K562 (cell line): ENCODE results near the gene GRK1. TPM values are rescaled to one million over a fixed set of nuclear protein-coding genes. Genes with fewer than 3 reads are reported as not detected.

ENCODE experiments used
- ATAC-seq: fragments of 200-7000 bp; cut with Tn5 transposase; 3 replicates; pipeline ENCODE4 v1.9.1; 2020; ENCODE audit warnings: moderate library complexity
- BruUV-seq: library from RNA; stranded (reverse); fragments of 400-500 nt; replicated peaks from 2 replicates; lab custom pipeline; 2021; lab: Mats Ljungman, UMichigan
- CTCF ChIA-PET: fragments of 300-600 bp; formaldehyde crosslinking; extraction: SDS; loops from one replicate; lab custom pipeline; 2021; ENCODE audit warnings: low intra/inter-chr PET ratio; lab: Yijun Ruan, JAX
- POLR2A ChIA-PET: fragments of 300-600, 350-650 bp; sonication (Branson Sonifier 250); formaldehyde crosslinking; extraction: SDS; loops from one replicate; lab custom pipeline; 2021; ENCODE audit warnings: antibody characterized with exemption, inconsistent platforms; lab: Yijun Ruan, JAX
- DNase-seq, 4 experiments: peaks; one replicate each; pipeline versions ENCODE4 v3.0.0 to v3.0.0-alpha.2; 2011 to 2018; ENCODE audit warnings: low spot score in 3 of 4, mixed read lengths in 3 of 4; ENCODE audit errors: extremely low read depth in 1 of 4
- FAIRE-seq: peaks from 2 replicates; lab custom pipeline; 2011; peaks lifted over from hg19 to GRCh38; lab: Jason Lieb, UNC
- H2AFZ ChIP-seq: 2 replicates; pipeline ENCODE4 v1.6.0; 2011; ENCODE audit warnings: low read depth, low read length, control low read depth, inconsistent platforms
- H3K27ac ChIP-seq: fragments of 200-600 bp; 3 replicates; pipeline ENCODE4 v1.8.0; 2011; ENCODE audit warnings: low read depth, mild to moderate bottlenecking, control low read depth, inconsistent platforms, low read length, moderate library complexity, mixed read lengths; ENCODE audit errors: extremely low read depth
- H3K27me3 ChIP-seq, 2 experiments: fragments of 300-600 bp in 1 of 2; 2 replicates in 1 of 2; 3 replicates in 1 of 2; pipeline versions ENCODE4 v1.6.0 to v1.8.0; 2011; ENCODE audit warnings: inconsistent platforms in 2 of 2, low read length in 2 of 2, mild to moderate bottlenecking in 1 of 2, mixed read lengths in 1 of 2, moderate library complexity in 1 of 2; ENCODE audit not compliant: control insufficient read depth in 2 of 2, insufficient read depth in 2 of 2
- H3K36me3 ChIP-seq: fragments of 300-600 bp; 3 replicates; pipeline ENCODE4 v1.8.0; 2011; ENCODE audit warnings: mild to moderate bottlenecking, low read length, inconsistent platforms; ENCODE audit not compliant: control insufficient read depth, insufficient read depth
- H3K4me1 ChIP-seq, 2 experiments: fragments of 200-600 bp in 1 of 2; replicated peaks in 1 of 2; 2 replicates in 1 of 2; 3 replicates in 1 of 2; pipeline versions ENCODE4 v1.5.1 to v1.8.0; 2011; ENCODE audit warnings: inconsistent platforms in 2 of 2, low read length in 2 of 2, mild to moderate bottlenecking in 1 of 2, mixed read lengths in 1 of 2, moderate library complexity in 1 of 2; ENCODE audit not compliant: control insufficient read depth in 2 of 2, insufficient read depth in 2 of 2
- H3K4me2 ChIP-seq: 2 replicates; pipeline ENCODE4 v1.6.1; 2011; ENCODE audit warnings: low read length, control low read depth, inconsistent platforms, mixed read lengths; ENCODE audit not compliant: insufficient read depth
- H3K4me3 ChIP-seq: fragments of 200-600 bp; sonication (generic), shearing (Covaris generic); 2 replicates; pipeline ENCODE4 v1.5.1; 2016; ENCODE audit warnings: control low read depth, inconsistent platforms
- H3K79me2 ChIP-seq: fragments of 200-600 bp; 3 replicates; pipeline ENCODE4 v1.8.0; 2011; ENCODE audit warnings: low read length, inconsistent platforms; ENCODE audit not compliant: control insufficient read depth, insufficient read depth
- H3K9ac ChIP-seq, 2 experiments: 2 replicates each; pipeline versions ENCODE4 v1.6.0 to v1.6.1; 2011; ENCODE audit warnings: low read depth in 2 of 2, low read length in 2 of 2, control low read depth in 1 of 2, inconsistent platforms in 1 of 2, mild to moderate bottlenecking in 1 of 2, mixed read lengths in 1 of 2; ENCODE audit not compliant: insufficient read depth in 1 of 2
- H3K9me1 ChIP-seq: one replicate; pipeline ENCODE4 v1.6.0; 2011; ENCODE audit warnings: inconsistent platforms, mild to moderate bottlenecking, low read length, moderate library complexity; ENCODE audit not compliant: control insufficient read depth, insufficient read depth
- H3K9me3 ChIP-seq: replicated peaks from 2 replicates; pipeline ENCODE4 v1.5.1; 2011; ENCODE audit warnings: low read depth, low read length, inconsistent platforms; ENCODE audit not compliant: control insufficient read depth, insufficient read depth
- H4K20me1 ChIP-seq: replicated peaks from 2 replicates; pipeline ENCODE4 v1.6.1; 2011; ENCODE audit warnings: low read length, inconsistent platforms, mixed read lengths; ENCODE audit not compliant: control insufficient read depth, insufficient read depth
- ATF7 ChIP-seq: fragments of 450-650 bp; IDR thresholded peaks from 2 replicates; pipeline ENCODE4 v1.7.1; 2014; ENCODE audit warnings: mild to moderate bottlenecking, moderate library complexity
- CBX5 ChIP-seq: IDR thresholded peaks from 2 replicates; pipeline ENCODE4 v1.6.1; 2014; ENCODE audit warnings: low read depth, borderline replicate concordance
- CHD2 ChIP-seq: IDR thresholded peaks from 2 replicates; pipeline ENCODE4 v1.6.1; 2011; ENCODE audit warnings: low read depth, low read length
- CREM ChIP-seq: IDR thresholded peaks from 2 replicates; pipeline ENCODE4 v1.6.1; 2014; ENCODE audit warnings: antibody characterized with exemption, low read depth
- CXXC5 ChIP-seq: fragments of 250-450 bp; sonication (Bioruptor Pico); IDR thresholded peaks from 2 replicates; pipeline ENCODE4 v1.8.0; 2022; ENCODE audit warnings: inconsistent platforms, mild to moderate bottlenecking, moderate library complexity
- ETV1 ChIP-seq: fragments of 450-650 bp; conservative IDR thresholded peaks from 2 replicates; pipeline ENCODE4 v1.6.1; 2016; ENCODE audit warnings: missing genetic modification characterization, control low read depth, low read depth, missing compliant biosample characterization
- FOXA3 ChIP-seq, 2 experiments: fragments of 450-650 bp in 1 of 2; sonication (generic) in 1 of 2; formaldehyde crosslinking; IDR thresholded peaks in 1 of 2; conservative IDR thresholded peaks in 1 of 2; 2 replicates each; pipeline versions ENCODE4 v1.4.0 to v1.8.0; 2020 to 2022; ENCODE audit warnings: mild to moderate bottlenecking in 2 of 2, missing genetic modification reagents in 1 of 2
- HES1 ChIP-seq: fragments of 450-650 bp; IDR thresholded peaks from 2 replicates; pipeline ENCODE4 v1.6.1; 2016; ENCODE audit warnings: low read depth, mild to moderate bottlenecking, moderate library complexity
- KDM1A ChIP-seq, 2 experiments: fragments of 450-650 bp; IDR thresholded peaks; 2 replicates each; pipeline ENCODE4 v1.6.1; 2016; ENCODE audit warnings: mild to moderate bottlenecking in 2 of 2
- MEIS2 ChIP-seq: fragments of 450-650 bp; IDR thresholded peaks from 2 replicates; pipeline ENCODE4 v1.6.1; 2014; ENCODE audit warnings: mild to moderate bottlenecking; ENCODE audit not compliant: partially characterized antibody
- NFE2L1 ChIP-seq: fragments of 450-650 bp; IDR thresholded peaks from 2 replicates; pipeline ENCODE4 v1.6.1; 2016; ENCODE audit warnings: missing genetic modification characterization, low read depth, mild to moderate bottlenecking, missing compliant biosample characterization, moderate library complexity, borderline replicate concordance
- PML ChIP-seq: IDR thresholded peaks from 2 replicates; pipeline ENCODE4 v1.6.1; 2012; ENCODE audit warnings: low read length, inconsistent platforms
- PURB ChIP-seq: sonication (generic); formaldehyde crosslinking; IDR thresholded peaks from 2 replicates; pipeline ENCODE4 v1.9.0; 2021; ENCODE audit warnings: low read depth, mild to moderate bottlenecking, missing genetic modification reagents
- RBM39 ChIP-seq: fragments of 200-400 bp; formaldehyde crosslinking; optimal IDR thresholded peaks from 2 replicates; pipeline ENCODE3; 2018; ENCODE audit warnings: low read depth, low read length
- RFX1 ChIP-seq: fragments of 450-650 bp; IDR thresholded peaks from 2 replicates; pipeline ENCODE4 v1.6.1; 2016; ENCODE audit warnings: mild to moderate bottlenecking, moderate library complexity
- RNF219 ChIP-seq: fragments of 250-450 bp; sonication (Bioruptor Pico); IDR thresholded peaks from 2 replicates; pipeline ENCODE4 v1.5.0; 2022; ENCODE audit warnings: mild to moderate bottlenecking
- STAT5A ChIP-seq: IDR thresholded peaks from 2 replicates; pipeline ENCODE4 v1.6.1; 2012; ENCODE audit warnings: low read length, inconsistent platforms, borderline replicate concordance
- XRCC5 ChIP-seq: fragments of 200-400 bp; formaldehyde crosslinking; IDR thresholded peaks from 2 replicates; pipeline ENCODE4 v1.6.1; 2017; ENCODE audit warnings: low read depth, mild to moderate bottlenecking, low read length
- ZFP36 ChIP-seq: fragments of 150-350 bp; IDR thresholded peaks from 2 replicates; pipeline ENCODE4 v1.6.1; 2018; ENCODE audit warnings: low read length, low read depth; ENCODE audit not compliant: partially characterized antibody
- ZNF174 ChIP-seq: fragments of 250-450 bp; sonication (Bioruptor Pico); IDR thresholded peaks from 2 replicates; pipeline ENCODE4 v1.4.0; 2020; ENCODE audit warnings: mild to moderate bottlenecking
- ZNF75A ChIP-seq: fragments of 450-650 bp; formaldehyde crosslinking; IDR thresholded peaks from 2 replicates; pipeline ENCODE4 v1.4.0; 2020; ENCODE audit warnings: mild to moderate bottlenecking
- WGBS: fragments of 100-300 bp; shearing (Covaris generic); methylation state at CpG from one replicate; pipeline ENCODE4 v1.1.6; 2016; ENCODE audit warnings: low coverage, mixed read lengths; ENCODE audit not compliant: insufficient coverage; ENCODE audit errors: missing lambda C conversion rate; 5-methylcytosine and 5-hydroxymethylcytosine counted together
- in situ Hi-C: fragments of 300-500 bp; cut with MboI; formaldehyde crosslinking; loops from 4 replicates; pipeline ENCODE4 v1.15.0; 2018; ENCODE audit warnings: inconsistent platforms, mixed read lengths
- intact Hi-C: fragments of 100-400 bp; cut with micrococcal nuclease; formaldehyde crosslinking; loops from 2 replicates; pipeline ENCODE4 v1.14.2; 2022
- polyA plus RNA-seq, 8 experiments: library from polyadenylated mRNA; depleted of rRNA in 4 of 8; stranded (reverse) in 5 of 8; unstranded in 3 of 8; fragments of >200 nt; fragmentation: Nextera tagmentation in 2 of 8; fragmentation: Illumina TruSeq in 1 of 8; extraction: Ambion mirVana in 2 of 8; extraction: Trizol in 1 of 8; gene quantifications; 2 replicates each; pipeline versions ENCODE4 v1.2.1 to v1.2.3, GENCODE V29; 2011 to 2014; ENCODE audit warnings: inconsistent platforms in 1 of 8, missing spikeins in 1 of 8
- total RNA-seq, 7 experiments: library from RNA; depleted of rRNA in 6 of 7; stranded (reverse); fragments of >200 nt in 6 of 7; fragmentation: Illumina TruSeq in 2 of 7; extraction: Trizol in 2 of 7; gene quantifications; 2 replicates each; pipeline versions ENCODE4 v1.2.1 to v1.2.3, GENCODE V29; 2011 to 2021; ENCODE audit warnings: low replicate concordance in 1 of 7

Gene GRK1
- total and polyA plus RNA-seq, 9 of the 15 experiments (the other 6 are each of a cell fraction or from before 2014, with no cell fraction given), result 0.09 TPM; not detected in 8

GRCh38 chr13:113786262-113786841 lies 119.3 kb downstream of the GRK1 start:
- Histone ChIP-seq H2AFZ (no peak overlapping the region), H3K27me3 (peaks cover 10 to 66% of the 10 kb centered on the region in 2 experiments; a peak in 4 of 5 replicates), H3K4me3 (no peak overlapping the region), H3K27ac (no peak overlapping the region), H3K4me2 (no peak overlapping the region), H3K4me1 (peaks cover 0 to 6% of the 10 kb centered on the region in 2 experiments; a peak in 1 of 5 replicates), H3K36me3 (no peaks in the 10 kb centered on the region), H4K20me1 (no peaks in the 10 kb centered on the region), H3K9ac (no peak overlapping the region), H3K9me1 (no peaks in the 10 kb centered on the region), H3K9me3 (no peaks in the 10 kb centered on the region), H3K79me2 (no peaks in the 10 kb centered on the region)
- POLR2A ChIA-PET, result no interaction called here
- 1% methylated on average over 15 of the region's 17 CpGs for WGBS
- no peak for FAIRE-seq
- intact Hi-C loops, result no loop called here
- in situ Hi-C loops, result no loop called here
- no peak for DNase-seq
- CTCF ChIA-PET, result no interaction called here
- ATAC-seq, result no peak
- no TSS peak for BruUV-seq
- TF ChIP-seq ETV1 (no peak), NFE2L1 (tag) (no peak), ZNF174 (CRISPR knock-in tag) (no peak), MEIS2 (peak; percentile 69), ZFP36 (no peak), CBX5 (no peak), XRCC5 (no peak), CXXC5 (CRISPR knock-in tag) (no peak), CHD2 (no peak), PURB (CRISPR knock-in tag) (no peak), FOXA3 (CRISPR knock-in tag; conservative IDR thresholded peaks at IDR 0.05 in 1 of 2, IDR thresholded peaks at IDR 0.05 in 1 of 2) (no peak), ZNF75A (CRISPR knock-in tag) (no peak), ATF7 (no peak), PML (no peak), KDM1A (IDR thresholded peaks at IDR 0.05) (peak in 1 of 2 experiments; percentile 32; a peak in 2 of 4 replicates), HES1 (peak; percentile 33; the same call in 1 of the 2 replicates), STAT5A (no peak), CREM (0 out of 2 replicates have a peak, but pooled peaks have one; percentile 15), RFX1 (no peak), RNF219 (CRISPR knock-in tag) (no peak), RBM39 (no peak)
